Endometrium (tissue), 2 donors: ENCODE measurements around the gene MYO1D.
"Not testable (repeated sequence)": the region's sequence is repeated elsewhere in the genome, so short reads cannot be mapped to it uniquely, and the experiment has no call there.

Source experiments
- FAIRE-seq: peaks from 2 replicates; lab custom pipeline; 2012; peaks lifted over from hg19 to GRCh38; lab: Jason Lieb, UNC
- donor health status: control.
- donor health status: control.

Gene MYO1D

DNA sequence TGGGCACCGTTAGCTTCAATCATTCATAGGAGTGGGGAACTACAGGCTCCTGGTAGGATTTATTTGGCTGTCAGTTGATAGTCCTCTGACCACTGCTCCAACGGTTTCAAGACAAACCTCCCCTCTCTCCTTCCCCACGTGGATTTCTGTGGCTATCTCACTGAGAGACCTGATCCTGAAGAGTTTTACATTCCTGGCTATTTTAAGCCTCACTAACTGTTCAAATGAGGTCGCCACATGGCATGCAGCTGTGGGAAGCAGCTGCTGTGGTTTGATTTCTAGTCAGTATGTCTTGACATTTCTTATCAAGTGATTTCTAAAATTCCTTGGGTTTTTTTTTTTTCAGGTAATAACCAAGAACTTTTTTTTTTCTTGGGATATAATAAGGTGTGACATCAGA is 351.8 kb downstream of the MYO1D start:
- FAIRE-seq, result peak; percentile 82

DNA sequence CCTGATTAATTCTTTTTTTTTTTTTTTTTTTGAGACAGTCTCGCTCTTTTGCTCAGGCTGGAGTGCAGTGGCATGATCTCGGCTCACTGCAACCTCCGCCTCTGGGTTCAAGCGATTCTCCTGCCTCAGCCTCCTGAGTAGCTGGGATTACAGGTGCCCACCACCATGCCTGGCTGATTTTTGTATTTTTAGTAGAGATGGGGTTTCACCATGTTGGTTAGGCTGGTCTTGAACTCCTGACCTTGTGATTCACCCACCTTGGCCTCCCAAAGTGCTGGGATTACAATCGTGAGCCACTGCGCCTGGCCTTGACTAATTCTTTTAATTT is 352.4 kb downstream of the MYO1D start:
- FAIRE-seq, result not testable (repeated sequence)

DNA sequence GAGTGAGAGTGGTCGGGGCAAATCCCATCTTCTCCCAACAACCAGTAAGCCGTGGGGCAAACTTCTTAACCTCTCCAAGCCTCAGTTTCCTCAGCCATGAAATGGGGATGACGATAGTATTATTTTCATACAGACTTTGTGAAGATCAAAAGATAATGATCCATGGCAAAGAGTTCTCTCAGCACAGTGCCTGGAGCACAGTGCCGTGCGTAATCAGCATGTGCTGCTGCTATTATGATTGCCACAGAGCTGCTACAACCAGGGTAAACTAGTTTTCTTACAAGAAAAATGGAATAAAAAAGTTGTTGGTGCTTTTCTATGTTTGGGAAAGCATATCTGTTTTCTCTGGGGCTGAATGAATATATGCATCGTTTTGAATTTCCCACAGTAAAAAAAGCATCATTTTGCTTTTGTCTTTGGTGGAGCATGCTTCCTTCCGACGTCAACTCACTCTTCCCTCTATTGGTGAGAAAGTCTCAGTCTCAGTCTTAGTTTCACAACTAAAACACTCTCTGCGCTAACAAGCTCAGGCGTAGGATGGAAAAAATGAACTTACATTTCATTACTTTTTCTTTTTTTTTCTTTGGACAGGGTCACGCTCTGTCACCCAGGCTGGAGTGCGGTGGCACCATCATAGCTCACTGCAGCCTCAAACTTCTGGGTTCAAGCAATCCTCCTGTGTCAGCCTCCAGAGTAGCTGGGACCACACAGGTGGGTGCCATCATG is 352.9 kb downstream of the MYO1D start:
- FAIRE-seq, result no peak

DNA sequence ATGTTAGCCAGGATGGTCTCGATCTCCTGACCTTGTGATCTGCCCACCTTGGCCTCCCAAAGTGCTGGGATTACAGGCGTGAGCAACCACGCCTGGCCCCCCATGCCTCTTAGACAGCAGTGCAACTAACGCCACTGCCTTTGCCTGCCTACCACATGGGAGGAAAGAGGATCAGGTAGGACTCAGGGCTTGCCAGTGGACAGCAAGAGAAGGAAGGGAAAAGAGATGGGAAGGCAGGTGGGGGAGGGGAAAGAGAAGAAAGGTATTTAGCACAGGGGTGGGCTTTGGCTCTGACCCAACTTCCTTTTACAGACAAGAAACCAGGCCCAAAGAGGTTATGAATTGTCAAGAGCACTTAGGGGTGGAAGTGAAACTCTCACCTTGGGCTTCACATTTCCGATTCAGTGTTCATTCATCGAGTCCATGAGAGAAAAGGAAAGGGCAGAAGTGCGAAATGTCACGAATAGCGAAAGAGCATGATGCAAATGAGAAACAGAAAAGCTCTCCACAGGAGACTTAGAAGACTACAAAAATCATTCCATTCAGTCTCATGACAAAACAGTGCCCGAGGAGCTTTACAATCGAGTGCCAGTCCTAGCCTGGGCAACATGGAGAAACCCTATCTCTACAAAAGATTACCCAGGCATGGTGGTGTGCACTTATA is 353.8 kb downstream of the MYO1D start:
- FAIRE-seq, result no peak

DNA sequence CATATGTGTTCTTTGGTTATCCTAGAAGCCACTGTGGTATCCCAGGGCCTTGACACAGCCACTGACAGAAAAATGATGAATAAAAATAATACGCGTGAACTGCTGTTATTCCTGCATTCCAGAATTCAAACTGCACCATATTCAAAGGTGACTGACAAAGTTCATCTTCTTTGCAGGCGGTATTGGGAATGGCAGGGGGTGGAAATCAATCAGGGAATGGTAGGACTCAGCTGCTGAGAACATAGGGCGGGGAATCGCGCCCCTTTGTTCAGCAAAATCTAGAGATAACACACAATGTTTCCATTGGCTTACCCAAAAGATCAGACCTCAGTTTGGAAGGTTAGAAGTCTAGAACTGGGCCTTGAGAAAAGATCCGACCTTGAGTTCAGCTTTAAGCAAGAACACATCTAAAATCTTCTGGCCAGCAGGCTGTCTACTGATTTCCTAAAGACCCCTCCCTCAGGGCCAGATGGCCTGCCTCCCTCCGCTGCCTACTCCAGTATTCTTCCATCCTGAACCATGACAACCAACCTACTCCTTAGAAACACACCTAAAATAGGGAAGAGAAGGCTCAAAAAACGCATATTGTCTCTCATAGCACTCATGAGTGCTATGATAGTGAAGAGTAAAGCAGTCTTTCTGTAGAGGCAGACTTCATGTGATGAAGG is 356.1 kb downstream of the MYO1D start:
- FAIRE-seq, result no peak

DNA sequence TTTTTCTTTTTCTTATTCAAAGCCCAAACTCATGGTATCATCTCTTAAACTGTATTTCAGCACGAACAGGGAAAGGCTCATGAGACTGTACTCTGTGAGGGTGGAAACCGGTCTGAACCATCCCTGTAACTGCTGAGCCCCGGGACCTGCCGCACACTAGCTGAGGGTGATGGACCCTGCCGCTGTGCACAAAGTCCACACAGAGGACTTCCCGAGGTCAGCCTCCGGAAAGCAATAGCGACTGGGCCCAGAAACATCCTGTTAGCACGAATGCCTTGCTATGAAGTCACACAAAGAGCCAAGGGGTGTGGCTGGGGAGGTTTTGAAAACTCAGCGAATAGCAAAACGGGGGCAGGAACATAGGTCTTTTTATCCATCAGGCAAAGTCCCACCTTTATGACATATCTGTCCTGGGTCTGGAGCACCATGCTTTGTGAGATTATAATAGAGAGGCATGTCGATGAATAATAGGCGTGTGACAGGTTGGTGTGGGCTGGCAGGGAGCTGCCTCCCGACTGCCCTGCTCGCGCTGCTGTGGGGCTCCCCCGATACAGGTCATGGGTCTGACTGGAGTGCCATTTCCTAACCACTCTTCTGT is 356.7 kb downstream of the MYO1D start:
- no peak for FAIRE-seq

DNA sequence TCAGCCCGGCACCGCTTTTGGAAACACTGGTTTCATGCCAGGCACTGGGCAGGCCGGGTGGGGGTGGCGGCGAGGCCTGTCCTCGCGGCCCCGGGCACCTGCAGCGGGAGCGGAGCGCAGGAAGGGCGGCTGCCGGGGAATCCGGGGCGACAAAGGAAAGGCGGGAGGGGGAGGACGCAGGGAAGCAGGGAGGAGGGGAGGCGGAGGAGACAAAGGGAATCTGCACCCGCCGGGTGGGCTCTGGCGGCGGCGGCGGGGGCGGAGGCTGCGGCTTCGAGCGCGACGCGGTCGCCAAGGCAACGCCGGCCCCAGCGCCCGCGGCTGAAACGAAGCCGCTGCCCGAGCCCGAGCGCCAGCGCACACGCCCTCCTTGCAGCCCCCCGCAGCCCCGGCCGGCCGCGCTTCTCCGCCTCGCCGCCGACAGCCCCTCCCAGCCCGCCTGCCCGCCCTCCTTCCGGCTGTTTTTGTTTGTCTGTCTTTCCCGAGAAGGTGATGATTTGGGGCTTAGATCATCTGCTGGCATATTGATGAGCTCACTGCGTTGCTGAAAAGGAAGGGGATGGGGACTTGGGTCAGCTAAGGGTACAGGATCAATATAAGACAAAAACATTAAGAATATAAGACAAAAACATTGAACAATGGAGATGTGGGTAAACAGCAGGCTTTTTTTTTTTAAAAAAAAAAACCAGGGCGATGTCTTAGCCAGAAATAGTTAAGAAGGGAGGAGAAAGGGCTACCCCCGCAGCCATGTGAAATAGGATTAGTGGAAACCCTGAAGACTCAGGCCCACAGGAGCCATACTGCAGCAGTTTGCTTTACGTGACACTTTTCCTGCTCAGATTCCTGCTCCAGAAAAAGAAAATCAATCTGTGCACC is 357.5 kb downstream of the MYO1D start:
- FAIRE-seq, result no peak

DNA sequence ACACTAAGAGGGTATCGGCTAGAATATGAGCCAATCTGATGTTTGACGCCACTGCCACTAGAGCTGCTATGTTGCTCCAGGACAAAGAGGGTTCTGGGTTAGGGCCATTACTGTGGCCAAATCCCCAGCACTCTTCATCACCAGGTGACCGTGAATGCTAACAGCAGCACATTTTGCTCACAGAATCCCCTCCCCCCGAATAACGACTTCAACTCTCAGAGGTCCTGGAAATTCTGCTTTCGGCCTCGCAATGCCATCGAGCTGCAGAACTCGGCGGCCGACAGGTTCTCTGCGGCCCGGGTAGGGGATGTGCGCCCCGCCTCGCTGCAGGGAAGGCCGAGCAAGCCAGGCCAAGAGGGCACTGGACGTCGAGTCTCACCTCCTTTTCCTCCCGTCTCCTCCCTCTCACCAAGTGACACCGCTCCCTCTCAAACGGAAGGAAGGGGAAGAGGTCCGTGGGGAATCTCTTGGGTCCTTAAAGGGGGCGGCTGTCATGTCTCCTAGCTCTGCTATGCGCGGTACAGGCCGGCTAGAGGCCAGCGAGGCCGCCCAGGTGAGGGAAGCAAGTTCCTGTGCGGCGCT is 358.2 kb downstream of the MYO1D start:
- no peak for FAIRE-seq

DNA sequence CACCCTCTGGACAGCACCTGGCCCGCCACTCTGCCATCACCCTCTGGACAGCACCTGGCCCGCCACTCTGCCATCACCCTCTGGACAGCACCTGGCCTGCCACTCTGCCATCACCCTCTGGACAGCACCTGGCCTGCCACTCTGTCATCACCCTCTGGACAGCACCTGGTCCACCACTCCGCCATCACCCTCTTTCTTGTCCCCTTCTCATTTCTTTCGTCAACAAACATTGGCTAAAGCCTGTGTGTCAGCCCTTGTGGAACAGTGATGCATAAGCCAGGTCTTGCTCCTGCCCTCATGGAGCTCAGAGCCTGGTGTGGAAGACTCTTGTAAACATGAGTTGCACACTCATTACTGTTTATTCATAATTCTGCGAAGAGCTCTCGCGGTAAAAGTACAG is 358.9 kb downstream of the MYO1D start:
- FAIRE-seq, result no peak

DNA sequence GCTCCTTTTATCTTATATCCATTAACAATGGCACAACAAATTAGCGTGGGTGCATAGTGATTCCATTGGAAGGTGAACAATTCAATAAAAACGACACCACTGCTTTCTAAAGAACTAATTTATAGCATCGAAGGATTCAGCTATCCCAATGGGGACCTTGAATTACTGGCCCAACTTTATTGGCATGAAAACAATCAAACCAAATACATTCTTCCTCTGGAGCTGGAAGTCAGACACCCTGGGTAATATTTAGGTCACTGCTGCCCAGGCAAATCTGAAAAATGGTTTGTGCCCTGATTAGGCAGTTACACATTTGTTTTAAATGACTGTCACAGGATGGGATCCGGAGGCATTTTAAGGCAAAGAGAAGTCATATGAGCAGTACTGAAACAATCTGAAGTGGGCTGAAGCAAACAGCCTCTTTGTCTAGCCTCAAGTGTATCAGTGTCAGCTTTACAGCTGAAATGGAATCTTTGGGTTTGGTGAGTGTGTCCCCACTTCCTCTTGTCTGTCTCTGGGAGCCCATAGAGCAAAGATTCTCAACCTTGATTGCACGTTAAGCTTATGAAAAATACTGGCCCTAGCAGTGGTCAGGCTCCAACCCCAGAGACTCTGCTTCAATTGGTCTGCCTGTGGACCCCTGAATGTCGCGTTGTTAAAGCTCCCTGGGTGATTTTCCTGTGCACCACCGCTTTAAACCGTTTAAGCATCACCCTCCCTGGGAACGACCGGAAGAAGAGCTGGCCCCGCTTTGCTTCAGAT is 359.8 kb downstream of the MYO1D start:
- FAIRE-seq, result no peak

DNA sequence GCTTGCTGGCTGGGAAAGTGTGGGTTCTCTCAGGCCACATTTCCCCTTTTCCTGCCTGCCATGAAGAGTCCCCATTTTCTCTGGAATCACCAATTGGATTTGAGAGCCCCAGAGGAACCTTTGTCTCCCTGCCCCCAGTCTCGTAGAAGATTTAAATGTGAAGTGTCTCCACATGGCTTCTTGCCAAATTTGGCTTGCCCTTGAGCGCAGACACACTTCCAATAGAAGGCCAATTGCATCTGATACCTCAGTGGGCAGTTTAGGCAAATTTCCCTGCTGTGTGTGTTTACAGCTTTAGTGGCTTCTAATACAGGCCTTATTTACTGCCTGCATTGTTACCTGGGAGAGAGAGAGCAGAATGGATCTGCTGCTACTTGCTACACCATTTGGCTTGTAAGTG is 360.5 kb downstream of the MYO1D start:
- FAIRE-seq, result no peak

DNA sequence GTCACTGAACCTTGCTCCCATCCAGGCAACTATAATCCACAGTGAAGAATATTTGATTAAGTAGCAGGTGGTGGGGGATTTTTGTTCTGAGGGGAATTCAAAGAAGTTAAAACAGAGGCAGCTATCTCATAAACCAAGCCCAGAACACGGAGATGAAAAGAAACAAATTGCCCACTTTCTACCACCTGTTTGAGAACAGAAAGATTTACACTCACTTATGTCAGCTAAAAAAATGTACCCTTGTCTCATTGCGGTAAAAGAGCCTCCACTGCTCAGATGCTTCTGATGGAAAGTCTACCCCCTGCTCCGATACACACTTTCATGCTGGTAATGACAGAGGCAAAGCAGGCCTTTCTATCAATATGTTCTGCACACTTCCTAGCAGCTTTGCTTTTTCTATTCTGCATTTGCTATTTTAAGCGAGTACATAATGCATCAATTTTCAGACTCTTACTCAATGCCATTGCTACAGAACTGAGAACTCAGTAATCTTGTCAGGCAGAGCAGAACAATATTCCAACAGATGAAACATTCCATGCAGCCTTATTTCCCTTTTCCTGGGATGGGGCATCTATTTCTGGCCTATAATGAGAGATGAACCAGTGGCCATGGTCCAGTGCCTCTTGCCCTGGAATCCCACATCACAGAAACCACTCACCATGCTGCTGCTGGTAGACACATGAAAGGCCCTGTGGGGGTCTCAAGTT is 361.1 kb downstream of the MYO1D start:
- no peak for FAIRE-seq

DNA sequence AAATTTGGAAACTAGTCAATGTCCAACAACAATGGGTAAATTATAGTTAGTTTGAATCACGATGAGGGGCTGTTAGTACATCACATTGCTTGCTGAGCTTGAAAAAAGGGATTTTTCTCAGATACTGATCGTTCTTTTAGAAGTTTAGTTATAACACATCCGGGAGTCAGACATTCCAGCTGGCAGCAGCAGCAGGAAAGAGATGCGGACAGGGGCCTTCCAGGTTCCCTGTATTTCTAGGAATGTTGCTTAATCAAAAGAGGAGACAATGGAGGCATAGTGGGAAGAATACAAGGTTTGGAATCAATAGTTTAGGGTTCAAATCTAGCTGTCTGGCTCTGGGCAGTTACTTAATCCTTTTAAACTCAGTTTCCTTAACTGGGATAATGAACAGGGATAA is 362.3 kb downstream of the MYO1D start:
- FAIRE-seq, result no peak

DNA sequence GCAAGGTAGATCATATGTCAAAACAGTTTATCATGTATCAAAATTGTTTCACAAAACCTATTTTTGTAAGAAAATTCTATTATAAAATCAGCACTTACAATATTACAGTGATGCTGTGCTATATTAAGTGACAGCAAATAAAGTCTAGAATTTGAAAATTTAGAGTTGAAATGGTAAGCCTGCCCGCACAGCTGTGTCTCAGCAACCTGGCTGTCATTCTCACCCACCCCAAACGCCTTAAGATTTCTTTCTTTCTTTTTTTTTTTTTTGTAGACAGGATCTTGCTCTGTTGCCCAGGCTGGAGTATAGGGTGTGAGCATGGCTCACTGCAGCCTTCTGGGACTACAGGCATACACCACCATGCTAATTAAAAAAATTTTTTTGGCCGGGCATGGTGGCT is 363.3 kb downstream of the MYO1D start:
- no peak for FAIRE-seq

DNA sequence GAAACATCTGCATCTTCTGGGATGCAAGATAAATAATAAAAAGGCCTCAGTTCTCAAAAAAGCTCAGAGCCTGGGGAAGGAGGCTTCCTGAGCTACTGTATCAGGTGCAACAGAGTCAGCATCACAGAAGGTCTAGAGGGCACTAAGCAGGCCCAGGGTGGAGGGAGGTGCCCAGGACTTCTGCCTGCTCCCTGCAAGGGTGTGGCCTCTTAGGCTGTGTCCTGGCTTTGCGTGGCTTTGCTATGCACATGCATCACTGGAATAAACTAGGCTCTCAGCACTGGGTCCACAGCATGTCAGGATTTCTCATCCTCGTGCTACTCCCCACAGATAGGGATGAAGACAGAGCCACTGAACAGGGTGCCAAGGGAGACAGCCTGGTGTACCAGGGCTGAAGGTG is 364.6 kb downstream of the MYO1D start:
- FAIRE-seq, result no peak

DNA sequence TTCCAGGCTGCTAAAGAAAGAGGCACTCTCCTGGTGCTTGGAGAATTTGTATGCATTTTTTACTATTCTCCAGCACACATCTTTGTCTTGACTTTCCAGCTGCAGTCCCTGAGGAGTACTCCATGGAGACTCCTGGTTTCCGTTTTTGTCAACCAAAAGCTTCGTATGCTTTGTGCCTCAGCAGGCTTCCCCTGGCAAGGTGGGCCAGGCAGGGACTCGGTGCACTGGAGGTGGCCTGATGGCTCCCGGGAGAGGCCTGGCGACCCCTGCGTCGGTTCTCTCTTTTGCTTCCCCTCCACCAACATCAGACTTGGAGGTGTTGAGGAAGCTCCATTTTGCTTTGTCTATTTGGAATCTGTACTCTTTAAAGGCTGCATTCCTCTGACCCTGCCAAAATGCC is 366.5 kb downstream of the MYO1D start:
- FAIRE-seq, result no peak

DNA sequence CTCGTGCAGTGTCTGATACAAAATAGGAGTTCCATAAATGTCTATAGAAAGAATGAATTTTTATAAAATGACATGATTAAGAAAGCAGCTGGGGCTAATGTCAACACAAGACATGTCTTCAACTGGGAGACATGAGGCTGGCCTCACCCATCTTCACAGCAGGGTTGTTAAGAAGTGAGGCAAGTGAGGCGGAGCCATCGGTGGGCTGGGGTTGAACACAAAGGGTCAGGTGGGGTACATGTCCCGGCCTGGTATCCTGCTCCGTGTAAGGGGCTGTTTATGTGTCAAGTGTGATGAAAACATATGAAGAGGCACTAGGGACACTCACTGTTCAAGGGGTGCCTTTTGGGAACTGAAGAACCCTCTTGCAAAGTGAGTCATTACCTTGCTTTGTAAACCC is 368.0 kb downstream of the MYO1D start:
- FAIRE-seq, result no peak

DNA sequence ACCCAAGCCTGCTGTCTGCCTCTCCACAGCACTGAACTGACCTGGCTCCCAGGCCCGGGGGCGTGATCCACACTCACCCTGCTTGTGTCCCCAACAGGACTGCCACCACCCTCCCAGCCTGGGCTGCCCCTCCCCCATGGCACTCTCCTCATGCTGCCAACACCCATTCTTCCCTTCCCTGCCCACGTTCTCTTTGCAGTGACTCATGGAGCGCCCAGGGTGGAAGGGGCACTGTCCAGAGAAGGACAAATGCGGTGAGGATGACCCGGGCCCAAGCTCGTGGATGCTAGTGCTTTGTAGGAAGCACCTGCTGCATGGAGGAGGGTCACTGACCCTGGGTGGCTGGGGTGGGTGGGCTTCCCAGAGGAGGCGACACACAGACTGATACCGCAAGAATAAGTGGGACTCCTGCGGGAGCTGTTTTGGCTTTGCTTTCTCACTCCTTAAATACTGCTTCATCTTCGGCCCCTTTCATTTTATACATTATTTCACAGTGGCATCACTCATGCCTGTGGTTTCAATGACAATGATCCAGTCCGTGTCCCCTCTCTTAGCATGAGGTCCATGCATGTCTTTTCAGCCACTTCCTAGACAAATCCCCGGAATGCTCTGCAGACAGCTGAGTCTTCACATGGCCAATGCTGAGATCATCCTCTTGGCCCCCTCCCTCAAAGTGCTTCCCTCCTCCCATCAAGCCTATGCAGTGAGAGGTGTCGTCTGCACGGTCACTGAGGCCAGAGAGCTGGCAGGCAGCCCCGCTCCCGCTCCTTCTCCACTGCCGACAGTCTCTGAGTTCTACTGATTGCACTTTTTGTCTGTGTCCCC is 372.5 kb downstream of the MYO1D start:
- FAIRE-seq, result no peak
